Neural cell (in vitro differentiated cells): ENCODE results near the gene PAX2. TPM values are rescaled to one million over a fixed set of nuclear protein-coding genes. Genes with fewer than 3 reads are reported as not detected.
A peak's percentile ranks its signal among the peaks of the same experiment; 100 is the strongest.

Source experiments
- H2AFZ ChIP-seq: fragments of 200-600, 300-800 bp; sonication (generic), shearing (Covaris generic); 2 replicates; pipeline ENCODE4 v1.6.0; 2014; ENCODE audit warnings: low read depth, mild to moderate bottlenecking, antibody characterized with exemption, low read length, moderate library complexity
- H3F3A ChIP-seq: fragments of 200-600 bp; shearing (Covaris generic); 2 replicates; pipeline ENCODE4 v1.6.1; 2016; ENCODE audit warnings: mild to moderate bottlenecking, moderate library complexity, mixed read lengths, antibody characterized with exemption, low read length; ENCODE audit not compliant: insufficient read depth, poor library complexity, severe bottlenecking
- H3K27ac ChIP-seq: fragments of 200-600, 300-800 bp; sonication (generic), shearing (Covaris generic); 2 replicates; pipeline ENCODE4 v1.5.1; 2014; ENCODE audit warnings: mild to moderate bottlenecking, low read length, moderate library complexity
- H3K27me3 ChIP-seq: fragments of 300-800, 200-600 bp; sonication (generic), shearing (Covaris generic); 2 replicates; pipeline ENCODE4 v1.6.0; 2014; ENCODE audit warnings: mild to moderate bottlenecking, low read depth, low read length, moderate library complexity; ENCODE audit not compliant: insufficient read depth
- H3K36me3 ChIP-seq: fragments of 300-800, 200-600 bp; sonication (generic), shearing (Covaris generic); 2 replicates; pipeline ENCODE4 v1.5.1; 2014; ENCODE audit warnings: mild to moderate bottlenecking, antibody characterized with exemption, low read length, moderate library complexity; ENCODE audit not compliant: insufficient read depth
- H3K4me2 ChIP-seq: fragments of 300-800, 200-600 bp; sonication (generic), shearing (Covaris generic); 2 replicates; pipeline ENCODE4 v1.6.0; 2014; ENCODE audit warnings: mild to moderate bottlenecking, low read length
- H3K4me3 ChIP-seq: fragments of 300-800, 200-600 bp; sonication (generic), shearing (Covaris generic); 2 replicates; pipeline ENCODE4 v1.5.1; 2014; ENCODE audit warnings: mild to moderate bottlenecking, low read length, moderate library complexity
- H3K79me2 ChIP-seq: fragments of 200-600 bp; shearing (Covaris generic); replicated peaks from 2 replicates; pipeline ENCODE4 v1.6.0; 2014; ENCODE audit warnings: mild to moderate bottlenecking, low read length, moderate library complexity; ENCODE audit not compliant: insufficient read depth
- H3K9ac ChIP-seq: fragments of 300-800, 200-600 bp; sonication (generic), shearing (Covaris generic); 2 replicates; pipeline ENCODE4 v1.6.1; 2016; ENCODE audit warnings: mild to moderate bottlenecking, low read length, mixed read lengths
- H3K9me2 ChIP-seq: fragments of 200-600 bp; shearing (Covaris generic); 2 replicates; pipeline ENCODE4 v1.6.1; 2016; ENCODE audit warnings: mild to moderate bottlenecking, low read length, mixed read lengths; ENCODE audit not compliant: insufficient read depth
- H3K9me3 ChIP-seq: fragments of 200-600, 300-800 bp; sonication (generic), shearing (Covaris generic); 2 replicates; pipeline ENCODE4 v1.6.1; 2016; ENCODE audit warnings: mild to moderate bottlenecking, mixed run types, low read length, moderate library complexity, mixed read lengths
- H4K20me1 ChIP-seq: fragments of 200-600 bp; shearing (Covaris generic); 2 replicates; pipeline ENCODE4 v1.6.1; 2016; ENCODE audit warnings: mild to moderate bottlenecking, mixed run types; ENCODE audit not compliant: insufficient read depth
- EP300 ChIP-seq: fragments of 450-650 bp; conservative IDR thresholded peaks from 2 replicates; pipeline ENCODE4 v1.6.1; 2014; ENCODE audit warnings: antibody characterized with exemption, mild to moderate bottlenecking, moderate library complexity; ENCODE audit not compliant: poor library complexity, severe bottlenecking
- EZH2 ChIP-seq: fragments of 200-600, 300-800 bp; shearing (Covaris generic), sonication (generic); IDR thresholded peaks from 2 replicates; pipeline ENCODE4 v1.6.1; 2014; ENCODE audit warnings: antibody characterized with exemption, low read length, borderline replicate concordance, mild to moderate bottlenecking; ENCODE audit not compliant: insufficient read depth, poor library complexity, severe bottlenecking
- MXI1 ChIP-seq: fragments of 450-650 bp; conservative IDR thresholded peaks from 2 replicates; pipeline ENCODE4 v1.6.1; 2014; ENCODE audit warnings: antibody characterized with exemption, mild to moderate bottlenecking; ENCODE audit not compliant: poor library complexity, severe bottlenecking
- POLR2AphosphoS5 ChIP-seq: IDR thresholded peaks from 2 replicates; pipeline ENCODE4 v1.6.1; 2012
- RAD21 ChIP-seq: fragments of 450-650 bp; conservative IDR thresholded peaks from 2 replicates; pipeline ENCODE4 v1.6.1; 2014; ENCODE audit warnings: antibody characterized with exemption, mild to moderate bottlenecking, moderate library complexity
- REST ChIP-seq: IDR thresholded peaks from 2 replicates; pipeline ENCODE4 v1.6.1; 2012; ENCODE audit warnings: borderline replicate concordance
- SMC3 ChIP-seq: fragments of 450-650 bp; conservative IDR thresholded peaks from 2 replicates; pipeline ENCODE4 v1.6.1; 2014; ENCODE audit warnings: antibody characterized with exemption, mild to moderate bottlenecking, moderate library complexity; ENCODE audit not compliant: poor library complexity
- TAF1 ChIP-seq: IDR thresholded peaks from 2 replicates; pipeline ENCODE4 v1.6.1; 2012; ENCODE audit warnings: low read depth
- polyA plus RNA-seq: library from polyadenylated mRNA; depleted of rRNA; stranded (reverse); fragments of >200 nt; gene quantifications from 2 replicates; pipeline ENCODE4 v1.2.3, GENCODE V29; 2014
- TF ChIP-seq, protein P1 (sequence below): fragments of 450-650 bp; IDR thresholded peaks from 2 replicates; pipeline ENCODE4 v1.5.1; 2014; ENCODE audit warnings: antibody characterized with exemption, mild to moderate bottlenecking, moderate library complexity; ENCODE audit not compliant: poor library complexity, severe bottlenecking

PAX2 gene
- polyA plus RNA-seq, 1 donor from 2014 or later, result not detected

- Histone ChIP-seq H3K27ac (no peak overlapping the region), H3K36me3 (no peaks in the 10 kb centered on the region), H3K9me2 (no peaks in the 10 kb centered on the region), H3K27me3 (peaks cover 97% of the 10 kb centered on the region), H3K79me2 (no peaks in the 10 kb centered on the region), H3K4me3 (no peak overlapping the region), H2AFZ (no peak overlapping the region), H3K9ac (no peak overlapping the region), H3K9me3 (no peaks in the 10 kb centered on the region), H4K20me1 (no peaks in the 10 kb centered on the region), H3F3A (no peaks in the 10 kb centered on the region), H3K4me2 (no peak overlapping the region)
- TF ChIP-seq EZH2 (peak; percentile 93), EP300 (no peak)
Measured at GRCh38 chr10:100829933-100830727, 84.7 kb downstream of the PAX2 start.

DNA sequence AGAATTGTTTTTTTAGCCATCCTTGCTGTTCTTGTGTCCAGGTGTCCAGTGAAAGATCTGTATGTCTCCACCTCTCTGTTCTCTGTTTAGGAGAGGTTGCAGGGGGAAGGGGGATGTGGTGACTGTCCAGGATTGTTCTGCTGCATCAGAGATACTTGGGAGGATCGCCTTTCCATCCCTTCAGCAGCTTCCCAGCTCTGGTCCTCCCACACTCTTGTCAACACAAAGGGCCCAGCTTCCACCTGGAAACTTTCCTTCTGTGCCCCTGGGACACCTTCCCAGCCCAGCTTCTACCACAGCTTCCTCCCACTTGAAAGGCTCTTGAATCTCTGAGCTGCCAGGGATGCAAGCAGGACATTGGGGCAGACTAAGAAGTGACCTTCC, 85.3 kb downstream of the PAX2 start:
- no peak overlapping the region for H3K4me2 ChIP-seq
- no peak overlapping the region for H2AFZ ChIP-seq
- H3F3A ChIP-seq, result no peaks in the 10 kb centered on the region
- H3K9ac ChIP-seq, result no peak overlapping the region
- no peaks in the 10 kb centered on the region for H4K20me1 ChIP-seq
- no peak overlapping the region for H3K27ac ChIP-seq
- no peaks in the 10 kb centered on the region for H3K9me2 ChIP-seq
- TF ChIP-seq, protein P1, sequence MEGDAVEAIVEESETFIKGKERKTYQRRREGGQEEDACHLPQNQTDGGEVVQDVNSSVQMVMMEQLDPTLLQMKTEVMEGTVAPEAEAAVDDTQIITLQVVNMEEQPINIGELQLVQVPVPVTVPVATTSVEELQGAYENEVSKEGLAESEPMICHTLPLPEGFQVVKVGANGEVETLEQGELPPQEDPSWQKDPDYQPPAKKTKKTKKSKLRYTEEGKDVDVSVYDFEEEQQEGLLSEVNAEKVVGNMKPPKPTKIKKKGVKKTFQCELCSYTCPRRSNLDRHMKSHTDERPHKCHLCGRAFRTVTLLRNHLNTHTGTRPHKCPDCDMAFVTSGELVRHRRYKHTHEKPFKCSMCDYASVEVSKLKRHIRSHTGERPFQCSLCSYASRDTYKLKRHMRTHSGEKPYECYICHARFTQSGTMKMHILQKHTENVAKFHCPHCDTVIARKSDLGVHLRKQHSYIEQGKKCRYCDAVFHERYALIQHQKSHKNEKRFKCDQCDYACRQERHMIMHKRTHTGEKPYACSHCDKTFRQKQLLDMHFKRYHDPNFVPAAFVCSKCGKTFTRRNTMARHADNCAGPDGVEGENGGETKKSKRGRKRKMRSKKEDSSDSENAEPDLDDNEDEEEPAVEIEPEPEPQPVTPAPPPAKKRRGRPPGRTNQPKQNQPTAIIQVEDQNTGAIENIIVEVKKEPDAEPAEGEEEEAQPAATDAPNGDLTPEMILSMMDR, result no peak
- no peak for TF ChIP-seq TAF1
- TF ChIP-seq SMC3, result no peak
- no peak for TF ChIP-seq POLR2AphosphoS5
- no peak for TF ChIP-seq RAD21
- no peak for TF ChIP-seq EZH2
- TF ChIP-seq REST, result no peak
- no peak for TF ChIP-seq MXI1
- TF ChIP-seq EP300, result no peak
- no peaks in the 10 kb centered on the region for H3K79me2 ChIP-seq
- no peaks in the 10 kb centered on the region for H3K36me3 ChIP-seq
- peaks cover 97% of the 10 kb centered on the region for H3K27me3 ChIP-seq
- H3K4me3 ChIP-seq, result no peak overlapping the region
- no peaks in the 10 kb centered on the region for H3K9me3 ChIP-seq
